OCI-LY1 (cell line): ENCODE measurements around the gene OR52E5.

ENCODE experiments used
- H2AFZ ChIP-seq: fragments of 200-600 bp; sonication (generic), shearing (Covaris generic); 2 replicates; pipeline ENCODE4 v1.6.0; 2014; ENCODE audit warnings: antibody characterized with exemption, mild to moderate bottlenecking, low read length
- H3F3A ChIP-seq: fragments of 200-600 bp; sonication (generic), shearing (Covaris generic); 2 replicates; pipeline ENCODE4 v1.6.0; 2014; ENCODE audit warnings: mild to moderate bottlenecking, antibody characterized with exemption, low read length, moderate library complexity; ENCODE audit not compliant: insufficient read depth
- H3K27ac ChIP-seq: fragments of 200-600 bp; sonication (generic); 2 replicates; pipeline ENCODE4 v1.5.1; 2014; ENCODE audit warnings: low read length, mixed run types, mild to moderate bottlenecking, low read depth; ENCODE audit not compliant: poor library complexity, severe bottlenecking
- H3K27me3 ChIP-seq: fragments of 200-600 bp; sonication (generic); 2 replicates; pipeline ENCODE4 v1.6.0; 2014; ENCODE audit warnings: antibody characterized with exemption, mild to moderate bottlenecking, low read length, moderate library complexity; ENCODE audit not compliant: insufficient read depth
- H3K36me3 ChIP-seq: fragments of 200-600 bp; sonication (generic); 2 replicates; pipeline ENCODE4 v1.6.1; 2014; ENCODE audit warnings: mild to moderate bottlenecking, antibody characterized with exemption, low read length, moderate library complexity, mixed read lengths; ENCODE audit not compliant: insufficient read depth
- H3K4me1 ChIP-seq: fragments of 200-600 bp; sonication (generic); 2 replicates; pipeline ENCODE4 v1.5.1; 2014; ENCODE audit warnings: mild to moderate bottlenecking, low read length, moderate library complexity; ENCODE audit not compliant: insufficient read depth, severe bottlenecking
- H3K4me2 ChIP-seq: fragments of 200-600 bp; sonication (generic), shearing (Covaris generic); 2 replicates; pipeline ENCODE4 v1.6.1; 2014; ENCODE audit warnings: low read length
- H3K4me3 ChIP-seq: fragments of 200-600 bp; sonication (generic); 2 replicates; pipeline ENCODE4 v1.5.1; 2014; ENCODE audit warnings: low read length, low read depth, mild to moderate bottlenecking, mixed read lengths; ENCODE audit not compliant: poor library complexity, severe bottlenecking
- H3K79me2 ChIP-seq: fragments of 200-600 bp; shearing (Covaris generic); 2 replicates; pipeline ENCODE4 v1.6.1; 2016; ENCODE audit warnings: mixed run types, low read length, mixed read lengths; ENCODE audit not compliant: insufficient read depth
- H3K9ac ChIP-seq: fragments of 200-600 bp; sonication (generic), shearing (Covaris generic); 2 replicates; pipeline ENCODE4 v1.6.1; 2014; ENCODE audit warnings: mild to moderate bottlenecking, low read length, mixed read lengths
- H3K9me2 ChIP-seq: fragments of 200-600 bp; sonication (generic), shearing (Covaris generic); 2 replicates; pipeline ENCODE4 v1.6.1; 2014; ENCODE audit warnings: low read depth, mild to moderate bottlenecking, low read length, mixed read lengths
- H3K9me3 ChIP-seq: fragments of 200-600 bp; shearing (Covaris generic); 2 replicates; pipeline ENCODE4 v1.6.1; 2014; ENCODE audit warnings: low read length, mixed read lengths
- H4K20me1 ChIP-seq: fragments of 200-600 bp; sonication (generic), shearing (Covaris generic); 2 replicates; pipeline ENCODE4 v1.6.0; 2016; ENCODE audit warnings: mild to moderate bottlenecking, low read length; ENCODE audit not compliant: insufficient read depth
- EZH2 ChIP-seq: fragments of 200-600 bp; sonication (generic), shearing (Covaris generic); IDR thresholded peaks from 2 replicates; pipeline ENCODE4 v1.8.0; 2017; ENCODE audit warnings: borderline replicate concordance, mixed run types, mild to moderate bottlenecking, antibody characterized with exemption, low read length, moderate library complexity, mixed read lengths
- TF ChIP-seq, protein P1 (sequence below): fragments of 200-600 bp; sonication (generic), shearing (Covaris generic); IDR thresholded peaks from 2 replicates; pipeline ENCODE4 v1.5.1; 2017; ENCODE audit warnings: mild to moderate bottlenecking, antibody characterized with exemption, low read length, moderate library complexity, mixed read lengths

Gene OR52E5

DNA sequence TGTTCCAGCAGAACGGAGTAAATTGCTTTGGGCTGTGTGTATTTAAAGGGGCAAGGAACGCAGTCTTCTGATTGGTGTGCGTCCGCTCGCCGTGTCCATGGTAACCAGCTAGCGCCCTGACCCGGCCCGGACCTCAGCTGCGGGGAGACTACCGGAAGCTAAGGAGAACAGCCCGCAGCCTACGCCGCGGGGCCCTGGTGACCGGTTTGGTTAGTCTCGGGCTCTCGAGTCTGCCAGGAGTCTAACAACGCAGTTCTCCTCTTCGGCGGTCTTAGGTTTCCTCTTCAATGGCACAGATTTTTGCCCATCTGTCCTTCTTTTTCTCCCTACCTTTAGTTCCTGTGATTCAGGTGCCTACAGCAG is 45.6 kb downstream of the OR52E5 start:
- no peak overlapping the region for H3K27ac ChIP-seq
- no peak overlapping the region for H3K9ac ChIP-seq
- TF ChIP-seq, protein P1, sequence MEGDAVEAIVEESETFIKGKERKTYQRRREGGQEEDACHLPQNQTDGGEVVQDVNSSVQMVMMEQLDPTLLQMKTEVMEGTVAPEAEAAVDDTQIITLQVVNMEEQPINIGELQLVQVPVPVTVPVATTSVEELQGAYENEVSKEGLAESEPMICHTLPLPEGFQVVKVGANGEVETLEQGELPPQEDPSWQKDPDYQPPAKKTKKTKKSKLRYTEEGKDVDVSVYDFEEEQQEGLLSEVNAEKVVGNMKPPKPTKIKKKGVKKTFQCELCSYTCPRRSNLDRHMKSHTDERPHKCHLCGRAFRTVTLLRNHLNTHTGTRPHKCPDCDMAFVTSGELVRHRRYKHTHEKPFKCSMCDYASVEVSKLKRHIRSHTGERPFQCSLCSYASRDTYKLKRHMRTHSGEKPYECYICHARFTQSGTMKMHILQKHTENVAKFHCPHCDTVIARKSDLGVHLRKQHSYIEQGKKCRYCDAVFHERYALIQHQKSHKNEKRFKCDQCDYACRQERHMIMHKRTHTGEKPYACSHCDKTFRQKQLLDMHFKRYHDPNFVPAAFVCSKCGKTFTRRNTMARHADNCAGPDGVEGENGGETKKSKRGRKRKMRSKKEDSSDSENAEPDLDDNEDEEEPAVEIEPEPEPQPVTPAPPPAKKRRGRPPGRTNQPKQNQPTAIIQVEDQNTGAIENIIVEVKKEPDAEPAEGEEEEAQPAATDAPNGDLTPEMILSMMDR = no peak
- no peak for TF ChIP-seq EZH2
- H3K36me3 ChIP-seq = no peaks in the 10 kb centered on the region
- no peaks in the 10 kb centered on the region for H3K79me2 ChIP-seq
- H3F3A ChIP-seq = no peaks in the 10 kb centered on the region
- no peaks in the 10 kb centered on the region for H3K4me1 ChIP-seq
- no peaks in the 10 kb centered on the region for H3K27me3 ChIP-seq
- no peaks in the 10 kb centered on the region for H3K9me3 ChIP-seq
- H2AFZ ChIP-seq = no peak overlapping the region
- H3K4me2 ChIP-seq = no peak overlapping the region
- no peaks in the 10 kb centered on the region for H4K20me1 ChIP-seq
- no peak overlapping the region for H3K4me3 ChIP-seq
- no peaks in the 10 kb centered on the region for H3K9me2 ChIP-seq

DNA sequence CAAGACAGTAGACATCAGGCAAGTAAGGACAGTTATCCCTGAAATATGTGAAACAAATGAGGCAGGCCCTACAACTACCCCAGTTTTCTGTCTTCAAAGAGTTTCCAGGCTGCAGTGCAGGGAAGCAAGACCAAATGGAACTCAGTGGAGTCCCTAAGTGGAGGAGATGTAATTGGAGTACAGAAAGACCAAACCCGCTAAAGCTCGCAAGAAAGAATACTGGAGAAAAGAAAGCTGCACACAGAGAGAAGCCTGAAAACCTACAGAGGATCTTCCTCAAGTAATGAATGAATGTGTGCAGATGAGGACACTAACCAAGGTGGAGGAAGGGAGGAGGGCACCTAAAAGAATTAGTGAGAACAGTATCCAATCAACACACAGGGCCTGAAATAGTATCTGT is 47.7 kb downstream of the OR52E5 start:
- Histone ChIP-seq H3K4me3 (no peak overlapping the region), H3K27ac (no peak overlapping the region), H3K4me2 (no peak overlapping the region), H3F3A (no peaks in the 10 kb centered on the region), H3K36me3 (no peaks in the 10 kb centered on the region), H3K9me2 (no peaks in the 10 kb centered on the region), H2AFZ (no peak overlapping the region), H3K4me1 (no peaks in the 10 kb centered on the region), H4K20me1 (no peaks in the 10 kb centered on the region), H3K9me3 (no peaks in the 10 kb centered on the region), H3K9ac (no peak overlapping the region), H3K27me3 (no peaks in the 10 kb centered on the region), H3K79me2 (no peaks in the 10 kb centered on the region)
- TF ChIP-seq EZH2 = no peak
- TF ChIP-seq, protein P1 = no peak

DNA sequence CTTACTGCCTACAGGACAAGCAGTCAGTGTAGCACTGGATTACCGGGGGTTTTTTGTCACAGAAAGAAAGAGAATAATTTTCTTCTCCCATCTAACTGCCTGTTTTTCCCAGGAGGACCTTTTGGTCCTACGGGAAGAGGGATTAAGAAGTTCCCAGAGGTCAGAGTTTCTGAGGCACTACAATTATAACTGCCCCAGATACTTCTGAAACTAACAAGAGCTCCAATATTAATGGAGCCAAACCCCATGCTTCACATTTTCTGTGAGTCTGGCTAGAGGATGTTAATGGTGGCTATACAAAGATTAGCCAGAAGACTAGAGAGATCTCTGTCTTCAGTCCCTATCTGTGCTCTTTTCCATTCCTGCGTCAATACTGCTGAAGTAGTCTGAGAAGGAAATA is 48.9 kb downstream of the OR52E5 start, which contains the start of gene OR56A3:
Gene OR56A3, plus strand, starts transcription at position 301 of the 400 bp plus-strand sequence. CDS start 5,096 bp downstream, outside the sequence.
- H3K4me1 ChIP-seq = no peaks in the 10 kb centered on the region
- H3K9me3 ChIP-seq = no peaks in the 10 kb centered on the region
- no peak within 1 kb of the TSS for H3K4me2 ChIP-seq
- TF ChIP-seq EZH2 = no peak
- TF ChIP-seq, protein P1 = no peak
- H4K20me1 ChIP-seq = no peaks in the 10 kb centered on the region
- H3K79me2 ChIP-seq = no peaks in the 10 kb centered on the region
- no peak within 1 kb of the TSS for H3K27ac ChIP-seq
- no peak within 1 kb of the TSS for H2AFZ ChIP-seq
- no peak within 1 kb of the TSS for H3K4me3 ChIP-seq
- no peaks in the 10 kb centered on the region for H3K27me3 ChIP-seq
- H3F3A ChIP-seq = no peaks in the 10 kb centered on the region
- no peaks in the 10 kb centered on the region for H3K9me2 ChIP-seq
- no peaks in the 10 kb centered on the region for H3K36me3 ChIP-seq
- no peak within 1 kb of the TSS for H3K9ac ChIP-seq
